Astrocyte (in vitro differentiated cells and primary cell): ENCODE measurements around the gene PPP1R13B. TPM values are rescaled to one million over a fixed set of nuclear protein-coding genes. Genes with fewer than 3 reads are reported as not detected.
A peak's percentile ranks its signal among the peaks of the same experiment; 100 is the strongest.

Source experiments
- DNase-seq: peaks from one replicate; pipeline ENCODE4 v3.0.0-alpha.2; 2010; ENCODE audit warnings: low read depth
- FAIRE-seq: peaks from 2 replicates; lab custom pipeline; 2011; peaks lifted over from hg19 to GRCh38; lab: Jason Lieb, UNC
- H2AFZ ChIP-seq: 2 replicates; pipeline ENCODE4 v1.6.0; 2012; ENCODE audit warnings: low read depth, low read length, inconsistent platforms
- H3K27ac ChIP-seq: 2 replicates; pipeline ENCODE4 v1.5.1; 2011; ENCODE audit warnings: low read depth, low read length, inconsistent platforms
- H3K27me3 ChIP-seq: 2 replicates; pipeline ENCODE4 v1.6.0; 2011; ENCODE audit warnings: low read length, inconsistent platforms; ENCODE audit not compliant: insufficient read depth
- H3K36me3 ChIP-seq: 2 replicates; pipeline ENCODE4 v1.5.1; 2011; ENCODE audit warnings: low read length, inconsistent platforms; ENCODE audit not compliant: insufficient read depth
- H3K4me1 ChIP-seq: 2 replicates; pipeline ENCODE4 v1.5.1; 2011; ENCODE audit warnings: low read length, inconsistent platforms; ENCODE audit not compliant: insufficient read depth
- H3K4me2 ChIP-seq: 2 replicates; pipeline ENCODE4 v1.6.0; 2012; ENCODE audit warnings: low read length, inconsistent platforms
- H3K4me3 ChIP-seq: 2 replicates; pipeline ENCODE4 v1.5.1; 2011; ENCODE audit warnings: low read depth, mild to moderate bottlenecking, low read length, inconsistent platforms; ENCODE audit not compliant: insufficient read depth
- H3K79me2 ChIP-seq: 2 replicates; pipeline ENCODE4 v1.6.0; 2012; ENCODE audit warnings: mild to moderate bottlenecking, low read length, inconsistent platforms; ENCODE audit not compliant: insufficient read depth
- H3K9ac ChIP-seq: 2 replicates; pipeline ENCODE4 v1.6.0; 2012; ENCODE audit warnings: mild to moderate bottlenecking, low read length, inconsistent platforms
- H3K9me3 ChIP-seq: 2 replicates; pipeline ENCODE4 v1.5.1; 2012; ENCODE audit warnings: low read depth, mild to moderate bottlenecking, low read length, inconsistent platforms; ENCODE audit not compliant: insufficient read depth
- H4K20me1 ChIP-seq: 2 replicates; pipeline ENCODE4 v1.6.0; 2012; ENCODE audit warnings: low read length, inconsistent platforms; ENCODE audit not compliant: insufficient read depth
- H3K27ac Mint-ChIP-seq: one replicate; pipeline ENCODE4 v1.8.0; 2021; ENCODE audit warnings: mild to moderate bottlenecking, mixed read lengths; ENCODE audit not compliant: unreplicated experiment
- H3K27me3 Mint-ChIP-seq: one replicate; pipeline ENCODE4 v1.8.0; 2021; ENCODE audit warnings: low read depth, mixed read lengths; ENCODE audit not compliant: unreplicated experiment
- H3K36me3 Mint-ChIP-seq: one replicate; pipeline ENCODE4 v1.8.0; 2021; ENCODE audit warnings: low read depth, mixed read lengths; ENCODE audit not compliant: unreplicated experiment
- H3K4me1 Mint-ChIP-seq: one replicate; pipeline ENCODE4 v1.8.0; 2021; ENCODE audit warnings: low read depth, mixed read lengths; ENCODE audit not compliant: unreplicated experiment
- H3K4me3 Mint-ChIP-seq: one replicate; pipeline ENCODE4 v1.8.0; 2021; ENCODE audit warnings: mild to moderate bottlenecking, moderate library complexity, mixed read lengths; ENCODE audit not compliant: unreplicated experiment
- H3K9me3 Mint-ChIP-seq: one replicate; pipeline ENCODE4 v1.8.0; 2021; ENCODE audit warnings: mild to moderate bottlenecking, mixed read lengths; ENCODE audit not compliant: unreplicated experiment
- CTCF ChIP-seq: IDR thresholded peaks from 2 replicates; pipeline ENCODE4 v1.5.1; 2011; ENCODE audit warnings: low read depth, mild to moderate bottlenecking, inconsistent platforms, low read length, moderate library complexity; ENCODE audit not compliant: insufficient read depth
- EZH2 ChIP-seq: IDR thresholded peaks from 2 replicates; pipeline ENCODE4 v1.6.1; 2012; ENCODE audit warnings: mild to moderate bottlenecking, low read length, inconsistent platforms; ENCODE audit not compliant: insufficient read depth
- total RNA-seq: library from RNA; stranded (reverse); gene quantifications from 2 replicates; pipeline ENCODE4 v1.2.1, GENCODE V29; 2021

PPP1R13B gene
- total RNA-seq, 1 donor from 2014 or later, result 7.0 TPM

GRCh38 chr14:103725001-103725682 is 122.2 kb downstream of the PPP1R13B start:
- peaks cover 65% of the 10 kb centered on the region for H3K79me2 ChIP-seq
- Mint-ChIP-seq H3K9me3 (no peaks in the 10 kb centered on the region), H3K4me3 (no peak overlapping the region), H3K27ac (no peak overlapping the region), H3K27me3 (no peaks in the 10 kb centered on the region), H3K4me1 (peaks cover 17% of the 10 kb centered on the region), H3K36me3 (peaks cover 11% of the 10 kb centered on the region)
- peaks cover 70% of the 10 kb centered on the region for H4K20me1 ChIP-seq
- no peak overlapping the region for H3K4me2 ChIP-seq
- no peak for TF ChIP-seq EZH2
- TF ChIP-seq CTCF, result no peak
- H3K4me3 ChIP-seq, result no peak overlapping the region
- H3K9ac ChIP-seq, result no peak overlapping the region
- no peak for FAIRE-seq
- H3K36me3 ChIP-seq, result peaks cover 7% of the 10 kb centered on the region
- DNase-seq, result no peak
- no peaks in the 10 kb centered on the region for H3K9me3 ChIP-seq
- H3K27me3 ChIP-seq, result no peaks in the 10 kb centered on the region
- H3K4me1 ChIP-seq, result peaks cover 32% of the 10 kb centered on the region
- H3K27ac ChIP-seq, result no peak overlapping the region
- no peak overlapping the region for H2AFZ ChIP-seq

- peak overlapping the region; percentile 43 for H3K9ac ChIP-seq
- H3K36me3 Mint-ChIP-seq, result peaks cover 8% of the 10 kb centered on the region
- TF ChIP-seq EZH2, result no peak
- no peak for TF ChIP-seq CTCF
- H4K20me1 ChIP-seq, result peaks cover 70% of the 10 kb centered on the region
- peaks cover 21% of the 10 kb centered on the region for H3K4me1 Mint-ChIP-seq
- H3K79me2 ChIP-seq, result peaks cover 75% of the 10 kb centered on the region
- no peaks in the 10 kb centered on the region for H3K9me3 Mint-ChIP-seq
- DNase-seq, result peak; percentile 56
- H3K27me3 ChIP-seq, result no peaks in the 10 kb centered on the region
- H3K4me3 Mint-ChIP-seq, result no peak overlapping the region
- FAIRE-seq, result no peak
- no peaks in the 10 kb centered on the region for H3K27me3 Mint-ChIP-seq
- H3K36me3 ChIP-seq, result peaks cover 7% of the 10 kb centered on the region
- H3K4me3 ChIP-seq, result no peak overlapping the region
- H3K27ac ChIP-seq, result peak overlapping the region; percentile 14
- peaks cover 32% of the 10 kb centered on the region for H3K4me1 ChIP-seq
- H3K27ac Mint-ChIP-seq, result peak overlapping the region; percentile 47
- peak overlapping the region; percentile 19 for H3K4me2 ChIP-seq
- H2AFZ ChIP-seq, result no peak overlapping the region
- no peaks in the 10 kb centered on the region for H3K9me3 ChIP-seq
Measured at GRCh38 chr14:103724116-103724515, 123.3 kb downstream of the PPP1R13B start.

- Histone ChIP-seq H3K4me3 (no peak overlapping the region), H3K36me3 (peaks cover 4% of the 10 kb centered on the region), H3K27me3 (no peaks in the 10 kb centered on the region), H3K9ac (peak overlapping the region; percentile 43), H3K27ac (no peak overlapping the region), H3K4me1 (peaks cover 35% of the 10 kb centered on the region), H3K79me2 (peaks cover 79% of the 10 kb centered on the region), H4K20me1 (peaks cover 68% of the 10 kb centered on the region), H2AFZ (no peak overlapping the region), H3K9me3 (no peaks in the 10 kb centered on the region), H3K4me2 (no peak overlapping the region)
- no peaks in the 10 kb centered on the region for H3K9me3 Mint-ChIP-seq
- peaks cover 21% of the 10 kb centered on the region for H3K4me1 Mint-ChIP-seq
- DNase-seq (no peak), FAIRE-seq (no peak)
- H3K4me3 Mint-ChIP-seq, result no peak overlapping the region
- TF ChIP-seq CTCF, result no peak
- TF ChIP-seq EZH2, result no peak
- H3K27me3 Mint-ChIP-seq, result no peaks in the 10 kb centered on the region
- no peak overlapping the region for H3K27ac Mint-ChIP-seq
- H3K36me3 Mint-ChIP-seq, result peaks cover 4% of the 10 kb centered on the region
Measured at GRCh38 chr14:103723748-103724081, 123.7 kb downstream of the PPP1R13B start.
